Measurements from ENCODE around the gene IL37.
A peak's percentile ranks its signal among the peaks of the same experiment; 100 is the strongest.

Gene IL37

GRCh38 chr2:112879491-112880041 is 31.4 kb upstream of the IL37 start:
- H3K36me3 ChIP-seq (ENCODE audit: control insufficient read depth, insufficient read depth, low read length): no peaks in the 10 kb centered on the region
- no peaks in the 10 kb centered on the region for H3K9me3 ChIP-seq (ENCODE audit: control insufficient read depth, low read length)
- H3K4me3 ChIP-seq (ENCODE audit: extremely low read depth, insufficient read depth, low read length, poor library complexity, severe bottlenecking): no peak overlapping the region
- WGBS, 2 experiments (ENCODE audit: insufficient coverage in 2 of 2): 82 to 96% methylated on average over 3 of the region's 6 CpGs
- H3K27ac ChIP-seq (ENCODE audit: low read depth, low read length, severe bottlenecking): no peak overlapping the region
- H3K4me1 ChIP-seq (ENCODE audit: control insufficient read depth, insufficient read depth, low read length, poor library complexity, severe bottlenecking): peaks cover 17% of the 10 kb centered on the region

GRCh38 chr2:112880091-112880531 is 30.9 kb upstream of the IL37 start:
- Histone ChIP-seq H3K9me3 (ENCODE audit: control insufficient read depth, low read length) (no peaks in the 10 kb centered on the region), H3K4me3 (ENCODE audit: extremely low read depth, insufficient read depth, low read length, poor library complexity, severe bottlenecking) (no peak overlapping the region), H3K36me3 (ENCODE audit: control insufficient read depth, insufficient read depth, low read length) (no peaks in the 10 kb centered on the region), H3K4me1 (ENCODE audit: control insufficient read depth, insufficient read depth, low read length, poor library complexity, severe bottlenecking) (peaks cover 17% of the 10 kb centered on the region), H3K27ac (ENCODE audit: low read depth, low read length, severe bottlenecking) (no peak overlapping the region)
- WGBS, 2 experiments (ENCODE audit: insufficient coverage in 2 of 2): 100% methylated on average over 1 to 5 of the region's 5 CpGs

- Histone ChIP-seq H3K36me3 (ENCODE audit: control insufficient read depth, insufficient read depth, low read length) (no peaks in the 10 kb centered on the region), H3K4me3 (ENCODE audit: extremely low read depth, insufficient read depth, low read length, poor library complexity, severe bottlenecking) (no peak overlapping the region), H3K9me3 (ENCODE audit: control insufficient read depth, low read length) (no peaks in the 10 kb centered on the region), H3K4me1 (ENCODE audit: control insufficient read depth, insufficient read depth, low read length, poor library complexity, severe bottlenecking) (peaks cover 17% of the 10 kb centered on the region), H3K27ac (ENCODE audit: low read depth, low read length, severe bottlenecking) (no peak overlapping the region)
- WGBS, 2 experiments (ENCODE audit: insufficient coverage in 2 of 2): 85 to 95% methylated on average over 5 of the region's 7 CpGs
These were observed 30.3 kb upstream of the IL37 start for GRCh38 chr2:112880696-112881095.

- peak overlapping the region; percentile 54 for H3K27ac ChIP-seq (ENCODE audit: low read depth, low read length, severe bottlenecking)
- H3K4me3 ChIP-seq (ENCODE audit: extremely low read depth, insufficient read depth, low read length, poor library complexity, severe bottlenecking): no peak overlapping the region
- WGBS, 2 experiments (ENCODE audit: insufficient coverage in 2 of 2): 95 to 100% methylated on average over 3 to 4 of the region's 5 CpGs
- no peaks in the 10 kb centered on the region for H3K36me3 ChIP-seq (ENCODE audit: control insufficient read depth, insufficient read depth, low read length)
- H3K9me3 ChIP-seq (ENCODE audit: control insufficient read depth, low read length): no peaks in the 10 kb centered on the region
- H3K4me1 ChIP-seq (ENCODE audit: control insufficient read depth, insufficient read depth, low read length, poor library complexity, severe bottlenecking): peaks cover 17% of the 10 kb centered on the region
These were observed 29.6 kb upstream of the IL37 start for GRCh38 chr2:112881217-112881985.

- no peaks in the 10 kb centered on the region for H3K36me3 ChIP-seq (ENCODE audit: control insufficient read depth, insufficient read depth, low read length)
- H3K27ac ChIP-seq (ENCODE audit: low read depth, low read length, severe bottlenecking): no peak overlapping the region
- no peak overlapping the region for H3K4me3 ChIP-seq (ENCODE audit: extremely low read depth, insufficient read depth, low read length, poor library complexity, severe bottlenecking)
- H3K9me3 ChIP-seq (ENCODE audit: control insufficient read depth, low read length): no peaks in the 10 kb centered on the region
- 88 to 96% methylated on average over 2 of the region's 2 CpGs for WGBS, 2 experiments (ENCODE audit: insufficient coverage in 2 of 2)
- H3K4me1 ChIP-seq (ENCODE audit: control insufficient read depth, insufficient read depth, low read length, poor library complexity, severe bottlenecking): peaks cover 12% of the 10 kb centered on the region
These were observed 27.3 kb upstream of the IL37 start for GRCh38 chr2:112883669-112884068.

- Histone ChIP-seq H3K4me1 (ENCODE audit: control insufficient read depth, insufficient read depth, low read length, poor library complexity, severe bottlenecking) (peaks cover 11% of the 10 kb centered on the region), H3K27ac (ENCODE audit: low read depth, low read length, severe bottlenecking) (no peak overlapping the region), H3K4me3 (ENCODE audit: extremely low read depth, insufficient read depth, low read length, poor library complexity, severe bottlenecking) (no peak overlapping the region), H3K36me3 (ENCODE audit: control insufficient read depth, insufficient read depth, low read length) (no peaks in the 10 kb centered on the region), H3K9me3 (ENCODE audit: control insufficient read depth, low read length) (no peaks in the 10 kb centered on the region)
- 71 to 73% methylated on average over 5 of the region's 6 CpGs for WGBS, 2 experiments (ENCODE audit: insufficient coverage in 2 of 2)
These were observed 26.0 kb upstream of the IL37 start for GRCh38 chr2:112884869-112885505.

GRCh38 chr2:112885506-112885902 is 25.5 kb upstream of the IL37 start:
- H3K4me3 ChIP-seq (ENCODE audit: extremely low read depth, insufficient read depth, low read length, poor library complexity, severe bottlenecking): no peak overlapping the region
- H3K36me3 ChIP-seq (ENCODE audit: control insufficient read depth, insufficient read depth, low read length): no peaks in the 10 kb centered on the region
- peaks cover 7% of the 10 kb centered on the region for H3K4me1 ChIP-seq (ENCODE audit: control insufficient read depth, insufficient read depth, low read length, poor library complexity, severe bottlenecking)
- H3K27ac ChIP-seq (ENCODE audit: low read depth, low read length, severe bottlenecking): no peak overlapping the region
- 79 to 86% methylated on average over 2 of the region's 4 CpGs for WGBS, 2 experiments (ENCODE audit: insufficient coverage in 2 of 2)
- no peaks in the 10 kb centered on the region for H3K9me3 ChIP-seq (ENCODE audit: control insufficient read depth, low read length)

GRCh38 chr2:112886291-112886690 is 24.7 kb upstream of the IL37 start:
- Histone ChIP-seq H3K27ac (ENCODE audit: low read depth, low read length, severe bottlenecking) (no peak overlapping the region), H3K36me3 (ENCODE audit: control insufficient read depth, insufficient read depth, low read length) (no peaks in the 10 kb centered on the region), H3K4me1 (ENCODE audit: control insufficient read depth, insufficient read depth, low read length, poor library complexity, severe bottlenecking) (peaks cover 3% of the 10 kb centered on the region), H3K9me3 (ENCODE audit: control insufficient read depth, low read length) (no peaks in the 10 kb centered on the region), H3K4me3 (ENCODE audit: extremely low read depth, insufficient read depth, low read length, poor library complexity, severe bottlenecking) (no peak overlapping the region)
- 65 to 80% methylated on average over 2 of the region's 2 CpGs for WGBS, 2 experiments (ENCODE audit: insufficient coverage in 2 of 2)

- no peak overlapping the region for H3K4me3 ChIP-seq (ENCODE audit: extremely low read depth, insufficient read depth, low read length, poor library complexity, severe bottlenecking)
- WGBS, 2 experiments (ENCODE audit: insufficient coverage in 2 of 2): no CpG with 5 or more reads among the region's 2 CpGs
- no peak overlapping the region for H3K27ac ChIP-seq (ENCODE audit: low read depth, low read length, severe bottlenecking)
- H3K4me1 ChIP-seq (ENCODE audit: control insufficient read depth, insufficient read depth, low read length, poor library complexity, severe bottlenecking): no peaks in the 10 kb centered on the region
- no peaks in the 10 kb centered on the region for H3K9me3 ChIP-seq (ENCODE audit: control insufficient read depth, low read length)
- H3K36me3 ChIP-seq (ENCODE audit: control insufficient read depth, insufficient read depth, low read length): no peaks in the 10 kb centered on the region
These were observed 22.8 kb upstream of the IL37 start for GRCh38 chr2:112887964-112888749.

- Histone ChIP-seq H3K27ac (ENCODE audit: low read depth, low read length, severe bottlenecking) (no peak overlapping the region), H3K4me1 (ENCODE audit: control insufficient read depth, insufficient read depth, low read length, poor library complexity, severe bottlenecking) (no peaks in the 10 kb centered on the region)
- no CpG with 5 or more reads among the region's 1 CpG for WGBS, 2 experiments (ENCODE audit: insufficient coverage in 2 of 2)
These were observed 21.0 kb upstream of the IL37 start for GRCh38 chr2:112889976-112890375.

More at GRCh38 chr2:112889976-112890375, 21.0 kb upstream of the IL37 start:
- Histone ChIP-seq H3K4me3 (ENCODE audit: extremely low read depth, insufficient read depth, low read length, poor library complexity, severe bottlenecking) (no peak overlapping the region), H3K36me3 (ENCODE audit: control insufficient read depth, insufficient read depth, low read length) (no peaks in the 10 kb centered on the region), H3K9me3 (ENCODE audit: control insufficient read depth, low read length) (no peaks in the 10 kb centered on the region)
